ENCODE results near the gene TMEM178B.

The TMEM178B gene

DNA sequence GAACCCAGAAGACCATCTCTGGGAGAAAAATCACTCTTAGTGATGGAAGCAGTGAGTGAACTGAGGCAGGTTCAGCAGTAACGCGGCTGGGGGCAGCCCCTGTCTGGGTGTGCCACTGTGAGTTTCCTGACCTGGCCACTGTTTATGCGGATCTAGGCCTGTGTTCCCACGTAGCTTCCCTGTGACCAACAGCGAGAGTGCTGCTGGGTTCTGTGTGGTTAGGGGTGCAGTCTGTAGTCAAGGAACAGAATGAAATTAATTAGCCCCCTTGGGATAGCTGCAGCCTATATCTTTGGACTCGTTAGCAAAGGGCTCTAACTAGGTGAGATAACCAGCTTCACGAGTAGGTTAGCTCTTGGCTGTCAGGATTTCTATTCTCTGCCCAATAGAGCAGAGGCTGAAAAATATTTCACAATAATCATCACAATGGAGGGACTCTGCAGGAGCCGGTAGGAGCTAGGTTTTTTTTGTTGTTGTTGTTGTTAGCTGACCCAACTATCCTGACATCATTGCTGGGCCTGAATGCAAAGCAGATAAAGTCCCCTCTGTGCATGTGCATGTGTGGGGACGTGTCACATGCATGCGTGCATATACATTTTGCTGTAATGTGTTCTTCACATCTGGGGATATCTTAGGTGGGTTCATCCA, 164.9 kb downstream of the TMEM178B start:
- DNase-seq (ENCODE audit: low read depth) = no peak
- H3K4me3 ChIP-seq (ENCODE audit: low read depth, low read length) = no peak overlapping the region
- TF ChIP-seq, protein P1, sequence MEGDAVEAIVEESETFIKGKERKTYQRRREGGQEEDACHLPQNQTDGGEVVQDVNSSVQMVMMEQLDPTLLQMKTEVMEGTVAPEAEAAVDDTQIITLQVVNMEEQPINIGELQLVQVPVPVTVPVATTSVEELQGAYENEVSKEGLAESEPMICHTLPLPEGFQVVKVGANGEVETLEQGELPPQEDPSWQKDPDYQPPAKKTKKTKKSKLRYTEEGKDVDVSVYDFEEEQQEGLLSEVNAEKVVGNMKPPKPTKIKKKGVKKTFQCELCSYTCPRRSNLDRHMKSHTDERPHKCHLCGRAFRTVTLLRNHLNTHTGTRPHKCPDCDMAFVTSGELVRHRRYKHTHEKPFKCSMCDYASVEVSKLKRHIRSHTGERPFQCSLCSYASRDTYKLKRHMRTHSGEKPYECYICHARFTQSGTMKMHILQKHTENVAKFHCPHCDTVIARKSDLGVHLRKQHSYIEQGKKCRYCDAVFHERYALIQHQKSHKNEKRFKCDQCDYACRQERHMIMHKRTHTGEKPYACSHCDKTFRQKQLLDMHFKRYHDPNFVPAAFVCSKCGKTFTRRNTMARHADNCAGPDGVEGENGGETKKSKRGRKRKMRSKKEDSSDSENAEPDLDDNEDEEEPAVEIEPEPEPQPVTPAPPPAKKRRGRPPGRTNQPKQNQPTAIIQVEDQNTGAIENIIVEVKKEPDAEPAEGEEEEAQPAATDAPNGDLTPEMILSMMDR (IDR thresholded peaks at IDR 0.05; ENCODE audit: low read depth, low read length, missing control alignments) = no peak
- in situ Hi-C loops (cut with HindIII; ENCODE audit: low sequenced_read_pairs) = no loop called here

DNA sequence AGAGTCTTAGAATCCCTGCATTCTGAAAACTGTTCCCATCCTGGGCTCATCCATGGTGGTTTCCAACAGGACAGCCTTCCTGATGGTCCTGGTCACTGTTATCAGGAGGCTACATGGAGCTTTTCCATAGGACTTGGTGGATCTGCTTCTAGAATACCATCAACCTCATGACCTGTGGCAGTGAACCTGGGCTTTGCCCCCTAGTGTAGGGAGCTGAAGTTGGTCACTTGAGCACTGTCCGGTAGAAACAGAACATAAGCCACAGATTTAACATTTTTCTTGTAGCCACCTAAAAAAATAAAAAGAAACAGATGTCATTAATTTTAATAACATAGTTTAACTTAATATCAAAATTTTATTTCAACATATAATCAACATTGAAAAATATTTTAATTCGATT, 165.8 kb downstream of the TMEM178B start:
- TF ChIP-seq, protein P1 (IDR thresholded peaks at IDR 0.05; ENCODE audit: low read depth, low read length, missing control alignments) = no peak
- in situ Hi-C loops (cut with HindIII; ENCODE audit: low sequenced_read_pairs) = no loop called here
- H3K4me3 ChIP-seq (ENCODE audit: low read depth, low read length) = no peak overlapping the region
- no peak for DNase-seq (ENCODE audit: low read depth)

DNA sequence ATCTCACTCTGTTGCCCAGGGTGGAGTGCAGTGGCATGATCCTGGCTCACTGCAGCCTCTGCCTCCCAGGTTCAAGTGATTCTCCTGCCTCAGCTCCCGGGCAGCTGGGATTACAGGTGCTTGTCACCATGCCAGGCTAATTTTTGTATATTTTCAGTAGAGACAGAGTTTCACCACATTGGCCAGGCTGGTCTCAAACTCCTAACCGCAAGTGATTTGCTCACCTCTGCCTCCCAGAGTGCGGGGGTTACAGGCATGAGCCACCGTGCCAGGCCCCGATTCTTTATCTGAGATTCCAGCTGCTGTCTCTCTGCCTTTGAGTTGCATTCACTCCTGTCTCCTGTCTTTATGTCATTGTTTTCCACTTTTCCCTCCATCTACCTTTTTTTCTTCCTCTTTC, 168.7 kb downstream of the TMEM178B start:
- DNase-seq (ENCODE audit: low read depth) = no peak
- H3K4me3 ChIP-seq (ENCODE audit: low read depth, low read length) = no peak overlapping the region
- TF ChIP-seq, protein P1 (IDR thresholded peaks at IDR 0.05; ENCODE audit: low read depth, low read length, missing control alignments) = no peak
- in situ Hi-C loops (cut with HindIII; ENCODE audit: low sequenced_read_pairs) = no loop called here

DNA sequence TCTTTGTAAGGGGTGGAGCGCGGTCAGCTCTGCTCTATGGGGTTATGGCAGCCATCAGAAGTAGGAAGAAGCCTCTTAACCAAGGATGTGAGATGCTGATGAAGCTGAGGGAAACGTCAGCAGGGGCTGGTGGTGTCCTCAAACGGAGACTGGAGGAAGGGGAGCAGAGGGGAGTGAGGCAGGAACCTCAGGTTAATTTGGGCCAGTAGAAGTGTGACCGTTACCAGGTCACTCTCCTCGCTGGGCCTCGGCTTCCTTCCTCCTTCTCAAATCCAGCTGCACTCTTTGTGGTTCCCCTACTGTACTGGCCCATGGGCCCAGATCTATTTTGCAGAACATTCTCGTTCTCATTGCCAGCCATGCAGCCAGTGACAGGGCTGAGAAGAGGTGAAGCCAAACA, 169.5 kb downstream of the TMEM178B start:
- TF ChIP-seq, protein P1 (IDR thresholded peaks at IDR 0.05; ENCODE audit: low read depth, low read length, missing control alignments) = no peak
- no peak for DNase-seq (ENCODE audit: low read depth)
- in situ Hi-C loops (cut with HindIII; ENCODE audit: low sequenced_read_pairs) = no loop called here
- no peak overlapping the region for H3K4me3 ChIP-seq (ENCODE audit: low read depth, low read length)

DNA sequence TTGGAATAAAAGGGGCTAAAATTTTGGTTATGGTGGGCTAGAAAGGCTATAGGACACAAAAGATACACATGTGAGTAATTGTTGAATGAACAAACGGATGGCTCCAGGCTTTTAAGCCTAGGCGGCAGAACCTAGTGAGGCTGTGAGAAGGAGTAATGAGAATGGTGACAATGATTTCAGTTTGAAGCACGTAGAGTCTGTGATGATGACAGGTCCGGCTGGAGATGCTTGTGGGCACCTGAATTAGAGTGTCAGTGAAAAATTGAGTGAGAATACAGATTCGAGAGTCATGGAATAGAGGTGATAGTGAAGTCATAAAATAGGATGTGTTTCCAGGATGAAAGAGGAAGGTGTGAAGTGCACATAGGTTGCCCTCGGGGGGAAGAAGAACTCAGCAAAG, 170.6 kb downstream of the TMEM178B start:
- DNase-seq (ENCODE audit: low read depth) = no peak
- H3K4me3 ChIP-seq (ENCODE audit: low read depth, low read length) = no peak overlapping the region
- in situ Hi-C loops (cut with HindIII; ENCODE audit: low sequenced_read_pairs) = no loop called here
- TF ChIP-seq, protein P1 (IDR thresholded peaks at IDR 0.05; ENCODE audit: low read depth, low read length, missing control alignments) = no peak

DNA sequence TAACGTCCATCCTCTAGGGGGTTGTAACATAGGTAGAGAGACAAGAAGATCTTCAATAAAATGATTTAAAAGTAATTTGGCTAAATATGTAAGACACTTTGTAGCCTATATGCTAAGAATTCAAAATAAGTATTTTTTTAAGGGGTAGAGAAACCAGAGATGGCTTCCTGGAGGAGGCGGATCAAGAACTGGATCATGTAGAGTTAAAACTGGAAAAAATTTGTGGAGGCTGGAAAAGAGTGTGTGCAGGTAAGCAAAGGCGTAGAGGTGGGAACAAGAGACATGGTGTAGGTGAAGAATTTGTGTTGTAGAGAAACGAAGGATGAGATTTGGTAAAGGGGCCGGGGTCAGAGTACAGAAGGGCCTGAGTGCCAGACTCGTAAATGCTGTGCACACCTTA, 172.6 kb downstream of the TMEM178B start:
- TF ChIP-seq, protein P1 (IDR thresholded peaks at IDR 0.05; ENCODE audit: low read depth, low read length, missing control alignments) = no peak
- no peak for DNase-seq (ENCODE audit: low read depth)
- no peak overlapping the region for H3K4me3 ChIP-seq (ENCODE audit: low read depth, low read length)
- in situ Hi-C loops (cut with HindIII; ENCODE audit: low sequenced_read_pairs) = no loop called here
